Lower leg skin (tissue), 4 donors: ENCODE data around the gene GTF2A2. TPM values are rescaled to one million over a fixed set of nuclear protein-coding genes. Genes with fewer than 3 reads are reported as not detected.

ENCODE experiments used
- DNase-seq, 2 donors: peaks; one replicate each; pipeline ENCODE4 v3.0.0-alpha.2; 2019; ENCODE audit warnings: low spot score in 2 of 2
- H3K4me3 ChIP-seq: fragments of 200-600 bp; sonication (generic); 2 replicates; pipeline ENCODE4 v1.5.1; 2017; ENCODE audit warnings: mild to moderate bottlenecking, low read depth; ENCODE audit not compliant: poor library complexity, severe bottlenecking
- POLR2A ChIP-seq, 2 donors: fragments of 450-650 bp; IDR thresholded peaks; one replicate each; pipeline ENCODE4 v1.6.1; 2016 to 2017; ENCODE audit warnings: antibody characterized with exemption in 2 of 2, mild to moderate bottlenecking in 1 of 2, moderate library complexity in 1 of 2
- WGBS, 2 donors: methylation state at CpG; one replicate each; pipeline ENCODE4 v1.1.5; 2018; 5-methylcytosine and 5-hydroxymethylcytosine counted together
- intact Hi-C: fragments of 100-400 bp; cut with DNase I; formaldehyde crosslinking; loops from one replicate; pipeline ENCODE4 v1.15.0; 2023; ENCODE audit warnings: low total_unique reads
- total RNA-seq, 4 donors: library from RNA; depleted of rRNA; stranded (reverse); fragments of >200 nt; gene quantifications; one replicate each; pipeline ENCODE4 v1.1.0, GENCODE V29; 2016
- TF ChIP-seq, protein P1 (sequence below), 3 donors: fragments of 450-650 bp; IDR thresholded peaks; one replicate each; pipeline ENCODE4 v1.5.1; 2016; ENCODE audit warnings: antibody characterized with exemption in 3 of 3, mild to moderate bottlenecking in 3 of 3, moderate library complexity in 2 of 3

GTF2A2 gene
- total RNA-seq, 4 donors from 2014 or later: 13.4 to 32.7 (median 17.0) TPM

GRCh38 chr15:59696332-59696731 lies 39.0 kb upstream of the GTF2A2 start:
- intact Hi-C loops: no loop called here
- TF ChIP-seq, protein P1, sequence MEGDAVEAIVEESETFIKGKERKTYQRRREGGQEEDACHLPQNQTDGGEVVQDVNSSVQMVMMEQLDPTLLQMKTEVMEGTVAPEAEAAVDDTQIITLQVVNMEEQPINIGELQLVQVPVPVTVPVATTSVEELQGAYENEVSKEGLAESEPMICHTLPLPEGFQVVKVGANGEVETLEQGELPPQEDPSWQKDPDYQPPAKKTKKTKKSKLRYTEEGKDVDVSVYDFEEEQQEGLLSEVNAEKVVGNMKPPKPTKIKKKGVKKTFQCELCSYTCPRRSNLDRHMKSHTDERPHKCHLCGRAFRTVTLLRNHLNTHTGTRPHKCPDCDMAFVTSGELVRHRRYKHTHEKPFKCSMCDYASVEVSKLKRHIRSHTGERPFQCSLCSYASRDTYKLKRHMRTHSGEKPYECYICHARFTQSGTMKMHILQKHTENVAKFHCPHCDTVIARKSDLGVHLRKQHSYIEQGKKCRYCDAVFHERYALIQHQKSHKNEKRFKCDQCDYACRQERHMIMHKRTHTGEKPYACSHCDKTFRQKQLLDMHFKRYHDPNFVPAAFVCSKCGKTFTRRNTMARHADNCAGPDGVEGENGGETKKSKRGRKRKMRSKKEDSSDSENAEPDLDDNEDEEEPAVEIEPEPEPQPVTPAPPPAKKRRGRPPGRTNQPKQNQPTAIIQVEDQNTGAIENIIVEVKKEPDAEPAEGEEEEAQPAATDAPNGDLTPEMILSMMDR (IDR thresholded peaks at IDR 0.05): no peak
- TF ChIP-seq POLR2A (IDR thresholded peaks at IDR 0.05): no peak
- WGBS, 2 donors: 80 to 82% methylated on average over 4 of the region's 4 CpGs
- no peak for DNase-seq
- no peak overlapping the region for H3K4me3 ChIP-seq

DNA sequence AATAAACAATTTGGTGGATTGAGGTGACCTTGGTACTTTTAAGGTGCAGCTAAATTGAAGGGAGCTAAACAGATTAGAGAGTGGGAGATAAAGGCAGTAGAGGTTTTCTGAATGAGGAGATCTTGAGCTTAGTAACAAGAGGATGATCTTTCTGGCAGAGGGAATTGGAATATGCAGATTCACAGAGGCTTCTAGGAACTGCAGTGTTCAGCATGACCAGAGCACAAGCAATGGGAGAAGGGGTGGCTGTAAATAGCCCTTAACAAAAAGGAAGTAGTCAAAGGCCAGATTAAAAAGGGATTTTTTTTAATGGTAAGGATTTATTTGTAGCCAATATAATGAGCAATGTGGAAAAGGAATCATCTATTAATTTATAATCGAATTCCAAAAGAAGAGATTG lies 37.5 kb upstream of the GTF2A2 start:
- intact Hi-C loops: no loop called here
- 92 to 95% methylated on average over 1 of the region's 1 CpG for WGBS, 2 donors

DNA sequence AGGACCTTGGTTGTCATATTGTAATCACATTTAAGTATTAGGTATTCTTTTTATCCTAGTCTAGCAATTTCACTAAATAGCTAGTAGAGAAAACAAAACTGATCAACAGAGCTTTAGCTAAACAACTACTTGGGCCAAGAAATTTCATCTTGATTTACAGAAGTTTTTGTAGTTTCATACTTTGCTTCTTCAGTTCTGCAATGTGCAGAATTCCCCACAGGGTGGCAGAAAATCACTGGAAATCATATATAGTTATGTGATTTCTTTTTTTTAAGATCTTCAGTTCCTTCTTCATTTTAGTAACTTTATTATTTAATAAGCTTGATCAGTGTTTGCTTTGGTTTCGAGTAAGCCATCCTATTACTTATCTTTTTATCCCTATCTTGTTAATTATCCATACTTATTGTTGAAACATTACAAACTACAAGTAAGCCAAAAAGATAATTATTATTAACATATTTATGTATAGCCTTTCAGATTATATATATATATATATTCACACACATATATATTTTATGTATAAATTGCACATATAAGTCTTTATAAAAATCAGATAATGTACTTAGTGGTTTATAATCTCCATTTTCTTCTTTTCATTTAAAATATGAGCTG lies 34.0 kb upstream of the GTF2A2 start:
- 16 to 31% methylated on average over 1 of the region's 1 CpG for WGBS, 2 donors
- DNase-seq: peak in 1 of 2 donors; percentile 46
- intact Hi-C loops: no loop called here
- TF ChIP-seq, protein P1 (IDR thresholded peaks at IDR 0.05): no peak
- no peak for TF ChIP-seq POLR2A (IDR thresholded peaks at IDR 0.05)
- no peak overlapping the region for H3K4me3 ChIP-seq

More for the DNA sequence above, 37.5 kb upstream of the GTF2A2 start:
- H3K4me3 ChIP-seq: no peak overlapping the region
- no peak for DNase-seq
- TF ChIP-seq POLR2A (IDR thresholded peaks at IDR 0.05): no peak
- TF ChIP-seq, protein P1 (IDR thresholded peaks at IDR 0.05): no peak

DNA sequence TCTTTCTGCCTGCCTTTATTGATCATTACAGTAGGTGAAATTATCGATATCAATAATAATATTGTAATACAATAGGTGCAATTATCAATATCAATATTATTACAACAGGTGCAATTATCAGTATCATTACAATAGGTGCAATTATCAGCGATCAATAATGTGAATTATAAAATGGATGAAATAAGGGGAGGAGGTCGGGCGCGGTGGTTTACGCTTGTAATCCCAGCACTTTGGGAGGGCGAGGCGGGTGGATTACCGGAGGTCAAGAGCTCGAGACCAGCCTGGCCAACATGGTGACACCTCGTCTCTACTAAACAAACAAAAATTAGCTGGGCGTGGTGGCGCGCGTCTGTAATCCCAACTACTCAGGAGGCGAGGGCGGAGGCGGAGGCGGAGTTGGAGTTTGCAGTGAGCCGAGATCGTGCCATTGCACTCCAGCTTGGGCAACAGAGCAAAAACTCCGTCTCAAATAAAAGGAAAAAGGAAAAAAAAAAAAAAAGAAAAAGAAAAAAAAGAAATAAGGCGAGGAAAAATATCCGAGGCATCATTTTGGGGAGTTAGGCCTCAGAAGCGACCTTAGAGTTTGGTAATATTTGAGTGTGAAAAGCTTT lies 32.4 kb upstream of the GTF2A2 start:
- peak; percentile 88 to 98 for DNase-seq
- peak overlapping the region; percentile 93 for H3K4me3 ChIP-seq
- intact Hi-C loops: no loop called here
- WGBS, 2 donors: 1 to 2% methylated on average over 25 of the region's 25 CpGs
- TF ChIP-seq POLR2A (IDR thresholded peaks at IDR 0.05): no peak
- TF ChIP-seq, protein P1 (IDR thresholded peaks at IDR 0.05): no peak

- peak; percentile 99 to 100 for DNase-seq
- intact Hi-C loops: no loop called here
- 0 to 1% methylated on average over 52 to 56 of the region's 78 CpGs for WGBS, 2 donors
- H3K4me3 ChIP-seq: peak within 1 kb of the TSS; percentile 93
- TF ChIP-seq, protein P1 (IDR thresholded peaks at IDR 0.05): no peak
- TF ChIP-seq POLR2A (IDR thresholded peaks at IDR 0.05): peak in 1 of 2 donors; percentile 71
Observed at GRCh38 chr15:59688782-59689625, 31.7 kb upstream of the GTF2A2 start, which contains the start of gene BNIP2. BNIP2 (minus strand) TSS chr15:59689320; CDS start chr15:59682457, 6,863 bp downstream.
